HepG2 (cell line): ENCODE data around the gene KATNB1. TPM values are rescaled to one million over a fixed set of nuclear protein-coding genes. Genes with fewer than 3 reads are reported as not detected.
A peak's percentile ranks its signal among the peaks of the same experiment; 100 is the strongest.

Source experiments
- ELF4 ChIP-seq: sonication (generic); formaldehyde crosslinking; IDR thresholded peaks from 2 replicates; pipeline ENCODE4 v1.5.0; 2020; ENCODE audit warnings: missing genetic modification reagents, mild to moderate bottlenecking, moderate library complexity, borderline replicate concordance
- FOXO4 ChIP-seq: sonication (generic); formaldehyde crosslinking; conservative IDR thresholded peaks from 2 replicates; pipeline ENCODE4 v1.8.1; 2023; ENCODE audit warnings: missing genetic modification reagents
- IRF1 ChIP-seq: sonication (generic); formaldehyde crosslinking; IDR thresholded peaks from 2 replicates; pipeline ENCODE4 v1.4.0; 2020; ENCODE audit warnings: low read depth, mild to moderate bottlenecking, missing genetic modification reagents
- NRL ChIP-seq: sonication (generic); formaldehyde crosslinking; IDR thresholded peaks from 2 replicates; pipeline ENCODE4 v1.5.0; 2020; ENCODE audit warnings: missing genetic modification reagents, mild to moderate bottlenecking, moderate library complexity, borderline replicate concordance
- REXO4 ChIP-seq: sonication (generic); formaldehyde crosslinking; IDR thresholded peaks from 2 replicates; pipeline ENCODE4 v1.8.0; 2022; ENCODE audit warnings: missing genetic modification reagents, mild to moderate bottlenecking, borderline replicate concordance
- YEATS2 ChIP-seq: sonication (generic); formaldehyde crosslinking; IDR thresholded peaks from 2 replicates; pipeline ENCODE4 v1.4.0; 2020; ENCODE audit warnings: missing genetic modification reagents, borderline replicate concordance
- ZNF639 ChIP-seq: conservative IDR thresholded peaks from 2 replicates; pipeline ENCODE4 v1.6.1; 2018; ENCODE audit warnings: missing genetic modification reagents
- ZNF768 ChIP-seq: sonication (generic); formaldehyde crosslinking; IDR thresholded peaks from 2 replicates; pipeline ENCODE4 v1.4.0; 2020; ENCODE audit warnings: missing genetic modification reagents
- polyA plus RNA-seq, 8 experiments: library from polyadenylated mRNA; depleted of rRNA in 3 of 8; stranded (reverse) in 7 of 8; unstranded in 1 of 8; fragments of >200 nt; fragmentation: Illumina TruSeq in 4 of 8; extraction: Trizol in 4 of 8; gene quantifications; 2 replicates each; pipeline versions ENCODE4 v1.2.1 to v1.2.3, GENCODE V29; 2011 to 2016; ENCODE audit warnings: low read depth in 4 of 8, missing spikeins in 1 of 8, mixed read lengths in 1 of 8; ENCODE audit not compliant: insufficient read depth in 1 of 8
- total RNA-seq, 5 experiments: library from RNA; depleted of rRNA; stranded (reverse); fragments of >200 nt; fragmentation: Illumina TruSeq; extraction: Trizol; gene quantifications; 2 replicates each; pipeline ENCODE4 v1.2.3, GENCODE V29; 2016; ENCODE audit warnings: low read depth in 1 of 5

The KATNB1 gene
- total and polyA plus RNA-seq, 2 of the 13 experiments (the other 11 are each of a cell fraction or from before 2014, with no cell fraction given) = 31.5 to 43.5 TPM

DNA sequence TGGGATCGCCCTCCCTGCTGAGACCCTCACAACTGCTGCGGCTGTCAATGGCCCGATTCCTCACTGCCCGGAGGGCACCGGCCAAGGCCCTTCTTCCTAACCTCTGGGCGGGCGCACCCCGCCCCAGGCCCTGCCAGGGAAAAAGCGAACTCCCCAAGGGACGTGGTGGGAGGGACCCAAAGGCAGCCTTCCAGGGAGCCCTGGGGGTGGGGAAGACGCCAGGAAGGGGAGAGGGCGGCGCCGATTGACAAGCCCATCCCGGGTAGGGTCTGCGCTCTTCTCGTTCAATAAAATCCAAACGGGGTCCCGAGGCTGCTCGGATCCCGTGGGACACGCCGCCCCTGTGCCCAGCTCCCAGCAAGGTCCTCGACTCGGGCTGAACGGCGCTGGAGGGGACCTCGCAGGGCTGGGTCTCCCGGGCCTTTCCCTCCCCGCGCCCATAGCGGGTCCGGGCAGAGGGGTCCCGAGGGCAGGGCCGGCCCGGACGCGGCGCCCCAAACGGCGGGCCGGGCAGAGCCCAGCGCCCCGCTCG is 66.3 kb downstream of the KATNB1 start (continued):
- TF ChIP-seq FOXO4 (no peak), ZNF768 (peak; percentile 50; the same call in 1 of the 2 replicates), YEATS2 (no peak), ELF4 (no peak), ZNF639 (CRISPR knock-in tag) (no peak), NRL (CRISPR knock-in tag) (no peak), REXO4 (CRISPR knock-in tag) (no peak), IRF1 (no peak)
